GM19240 (cell line): ENCODE results near the gene CLDND2.

ENCODE experiments used
- DNase-seq: peaks from one replicate; pipeline ENCODE4 v3.0.0; 2011; ENCODE audit warnings: low spot score; ENCODE audit not compliant: insufficient read length

Gene CLDND2

DNA sequence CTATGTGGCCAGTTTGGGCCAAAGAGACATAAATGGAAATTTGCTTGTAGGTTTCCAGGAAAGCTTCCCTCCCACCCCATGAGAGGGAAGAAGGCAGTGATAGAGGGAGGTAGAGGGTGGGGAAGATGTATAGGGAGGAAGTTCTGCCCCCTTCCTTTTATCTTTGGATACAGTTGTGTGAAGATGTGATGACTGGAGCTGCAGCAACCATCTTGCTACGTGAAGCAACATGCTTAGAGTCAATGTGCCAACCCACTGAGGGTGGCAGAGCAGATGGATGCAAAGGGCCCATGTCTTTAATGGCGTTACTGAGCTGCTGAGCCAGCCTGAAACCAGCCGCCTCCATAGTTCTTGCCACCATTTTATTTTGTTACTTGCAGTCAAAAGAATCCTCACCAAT is 37.6 kb downstream of the CLDND2 start:
- DNase-seq = no peak

DNA sequence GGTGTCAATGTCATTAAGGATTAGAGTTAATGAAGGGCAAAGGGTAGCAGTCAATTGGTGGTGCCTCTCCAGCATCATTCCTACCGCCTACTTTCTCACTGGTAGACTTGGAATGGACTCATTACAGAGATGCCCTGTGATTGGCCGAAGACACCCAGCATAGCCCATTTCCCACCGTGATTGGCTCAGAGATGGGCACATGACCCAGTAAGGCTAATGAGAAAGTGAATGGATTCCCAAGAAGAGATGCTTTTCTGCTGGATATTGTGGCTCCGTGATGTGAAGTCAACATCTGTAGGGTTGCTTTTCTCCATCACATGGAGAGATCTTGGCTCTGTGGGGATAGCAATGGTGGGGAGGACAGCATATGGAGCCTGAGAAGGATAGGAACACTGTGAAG is 38.4 kb downstream of the CLDND2 start:
- DNase-seq = no peak

DNA sequence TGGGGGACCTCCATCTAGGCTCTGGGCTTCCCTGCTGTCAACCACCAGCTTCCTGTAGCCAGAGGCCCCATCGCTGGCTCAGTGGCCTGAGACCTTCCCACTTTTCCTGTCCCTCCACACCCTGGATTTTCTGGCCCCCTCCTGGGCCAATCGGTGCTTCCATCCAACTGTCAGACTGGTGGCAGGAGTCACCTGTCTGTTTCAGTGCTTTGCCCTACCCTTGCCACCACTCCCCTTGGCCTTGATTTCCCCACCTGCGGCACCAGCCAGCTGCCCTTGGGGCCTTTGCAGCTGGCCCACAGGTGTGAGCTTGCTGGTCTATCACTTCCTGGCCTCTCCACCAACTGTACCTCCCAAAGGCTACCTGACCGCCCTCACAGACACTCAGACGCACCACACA is 39.4 kb downstream of the CLDND2 start:
- DNase-seq = no peak

DNA sequence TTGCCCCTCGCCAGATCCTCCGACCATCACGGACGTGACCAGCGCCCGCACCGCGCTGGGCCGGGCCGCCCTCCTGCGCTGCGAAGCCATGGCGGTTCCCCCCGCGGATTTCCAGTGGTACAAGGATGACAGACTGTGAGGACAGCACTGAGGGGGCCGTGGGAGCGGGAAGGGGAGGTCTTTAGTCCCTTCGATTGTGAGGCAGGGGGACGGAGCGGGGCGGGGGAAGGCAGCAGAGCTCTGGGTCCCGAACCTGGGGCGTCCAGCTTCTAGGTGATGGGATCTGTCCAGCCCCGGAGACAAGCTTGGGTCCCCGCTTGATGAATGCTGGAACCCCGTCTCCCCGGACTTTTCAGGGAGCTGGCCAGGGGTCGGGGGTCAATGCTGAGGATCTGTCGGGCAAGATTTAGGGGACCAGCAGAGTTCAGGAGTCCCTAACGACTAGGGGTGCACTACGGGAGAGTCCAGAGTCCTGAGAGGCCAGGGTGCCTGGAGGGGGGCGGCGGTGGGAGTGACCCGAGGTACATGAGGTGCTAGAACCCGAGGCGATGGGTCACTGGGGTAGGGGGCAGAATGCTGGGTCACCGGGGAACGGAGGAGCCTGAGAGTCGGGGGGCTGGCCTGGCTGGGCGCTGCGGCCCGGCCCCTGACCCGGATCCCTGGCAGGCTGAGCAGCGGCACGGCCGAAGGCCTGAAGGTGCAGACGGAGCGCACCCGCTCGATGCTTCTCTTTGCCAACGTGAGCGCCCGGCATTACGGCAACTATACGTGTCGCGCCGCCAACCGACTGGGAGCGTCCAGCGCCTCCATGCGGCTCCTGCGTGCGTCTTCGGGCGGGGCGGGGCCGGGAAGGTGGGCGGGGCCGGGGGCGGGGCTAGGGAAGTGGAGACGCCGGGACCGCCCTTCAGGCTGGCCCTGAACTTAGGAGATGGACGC is 41.5 kb downstream of the CLDND2 start:
- DNase-seq = no peak

DNA sequence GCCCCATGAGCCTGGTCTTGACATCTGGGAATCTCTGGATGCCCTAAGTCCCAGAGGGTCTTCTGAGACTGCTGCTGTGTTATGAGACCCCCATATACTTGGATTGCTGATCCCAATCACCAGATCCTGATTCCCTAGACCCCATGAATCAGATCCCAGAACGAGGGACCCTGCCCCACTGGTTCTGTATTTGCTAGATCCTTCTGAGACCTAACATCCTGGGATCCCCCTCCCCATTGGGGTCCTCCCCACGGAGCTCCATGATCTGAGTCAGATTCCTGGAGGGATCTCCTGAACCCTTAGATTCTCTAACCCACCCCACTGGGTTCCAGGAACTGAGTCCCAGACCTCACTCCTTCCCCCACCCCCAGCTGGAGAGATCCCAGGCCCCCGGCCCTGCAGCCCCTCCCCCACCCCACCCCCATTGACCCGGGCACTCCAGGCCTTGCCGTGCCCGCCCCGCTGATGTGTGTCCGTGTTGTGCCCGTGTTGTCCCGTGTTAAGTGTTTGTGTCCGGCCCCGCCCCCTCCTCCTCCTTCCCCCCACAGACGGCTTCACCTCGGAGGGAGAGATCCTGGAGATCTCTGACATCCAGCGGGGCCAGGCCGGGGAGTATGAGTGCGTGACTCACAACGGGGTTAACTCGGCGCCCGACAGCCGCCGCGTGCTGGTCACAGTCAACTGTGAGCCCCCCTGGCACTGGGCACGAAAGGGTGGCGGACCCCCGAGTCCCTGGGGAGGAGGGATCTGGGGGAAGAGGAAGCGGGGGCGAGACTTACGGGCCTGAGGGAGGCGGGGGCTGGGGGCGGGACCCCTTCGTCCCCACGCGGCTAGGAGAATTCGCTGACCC is 42.4 kb downstream of the CLDND2 start:
- DNase-seq = no peak

DNA sequence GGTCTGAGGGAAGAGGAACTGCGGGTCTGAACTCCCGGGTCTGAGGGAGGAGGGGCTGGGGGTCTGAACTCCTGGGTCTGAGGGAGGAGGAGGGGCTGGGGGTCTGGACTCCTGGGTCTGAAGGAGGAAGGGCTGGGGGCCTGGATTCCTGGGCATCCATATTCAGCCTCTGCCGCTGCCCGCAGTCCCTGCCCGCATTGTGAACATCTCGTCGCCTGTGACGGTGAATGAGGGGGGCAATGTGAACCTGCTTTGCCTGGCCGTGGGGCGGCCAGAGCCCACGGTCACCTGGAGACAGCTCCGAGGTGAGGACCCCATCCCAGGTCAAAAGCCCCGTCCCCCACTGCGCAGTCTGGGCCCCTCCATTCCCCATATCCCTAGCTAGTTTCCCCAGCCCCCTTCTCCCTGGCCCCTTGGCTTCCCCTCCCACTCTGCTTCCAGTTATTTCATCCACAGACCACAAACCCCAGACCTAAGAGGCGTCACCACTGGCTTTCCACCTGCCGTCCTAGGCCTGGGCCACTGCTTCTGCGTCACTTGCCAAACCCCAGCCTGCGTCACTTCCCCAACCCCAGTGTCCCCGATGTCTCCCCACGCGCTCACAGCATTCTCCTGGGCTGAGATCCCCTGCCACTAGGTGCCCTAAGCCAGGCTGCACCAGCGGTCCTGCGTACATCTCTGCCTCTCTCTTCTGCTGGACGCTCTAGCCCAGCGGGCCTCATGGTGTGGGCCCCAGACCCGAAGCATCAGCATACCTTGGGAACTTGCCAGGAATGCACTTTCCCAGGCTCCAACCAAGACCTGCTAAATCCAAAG is 43.4 kb downstream of the CLDND2 start:
- no peak for DNase-seq

DNA sequence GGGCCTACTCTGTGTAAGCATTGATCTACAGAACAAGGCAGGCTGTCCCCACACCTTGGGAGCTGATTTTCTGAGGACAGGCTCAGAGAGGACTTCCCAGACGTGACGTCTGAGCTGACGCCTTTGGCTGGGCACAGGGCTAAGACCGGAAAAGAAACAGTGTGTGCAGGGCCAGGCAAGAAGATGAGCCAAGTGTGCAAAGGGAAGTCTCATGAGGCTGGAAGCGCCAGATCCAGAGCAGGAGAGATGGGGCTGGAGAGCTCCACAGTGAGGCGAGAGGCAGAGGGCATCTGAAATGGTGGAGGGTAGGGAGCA is 44.7 kb downstream of the CLDND2 start:
- no peak for DNase-seq

DNA sequence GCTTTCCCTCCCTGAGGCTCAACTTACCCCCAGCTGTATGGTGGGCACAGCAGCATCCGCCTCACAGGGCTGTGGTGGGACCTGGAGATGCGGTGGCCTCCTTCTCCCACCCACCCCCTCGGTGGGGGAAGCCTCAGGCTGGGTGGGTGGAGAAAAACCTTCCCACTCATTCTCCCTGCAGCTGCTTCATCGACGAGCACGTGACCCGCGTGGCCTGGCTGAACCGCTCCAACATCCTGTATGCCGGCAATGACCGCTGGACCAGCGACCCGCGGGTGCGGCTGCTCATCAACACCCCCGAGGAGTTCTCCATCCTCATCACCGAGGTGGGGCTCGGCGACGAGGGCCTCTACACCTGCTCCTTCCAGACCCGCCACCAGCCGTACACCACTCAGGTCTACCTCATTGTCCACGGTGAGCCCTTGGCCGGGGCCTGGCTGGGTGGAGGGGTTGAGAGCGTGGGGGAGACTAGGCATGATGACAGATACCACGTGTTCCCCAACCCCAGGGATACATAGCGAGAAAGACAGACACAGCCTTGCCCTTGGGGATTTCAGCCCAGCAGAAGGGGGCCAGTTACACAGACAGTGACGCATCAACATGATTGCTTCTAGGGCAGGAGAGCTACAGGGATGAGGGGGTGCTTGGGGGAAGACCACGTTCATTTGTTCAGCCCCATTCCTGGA is 45.2 kb downstream of the CLDND2 start:
- DNase-seq = no peak

DNA sequence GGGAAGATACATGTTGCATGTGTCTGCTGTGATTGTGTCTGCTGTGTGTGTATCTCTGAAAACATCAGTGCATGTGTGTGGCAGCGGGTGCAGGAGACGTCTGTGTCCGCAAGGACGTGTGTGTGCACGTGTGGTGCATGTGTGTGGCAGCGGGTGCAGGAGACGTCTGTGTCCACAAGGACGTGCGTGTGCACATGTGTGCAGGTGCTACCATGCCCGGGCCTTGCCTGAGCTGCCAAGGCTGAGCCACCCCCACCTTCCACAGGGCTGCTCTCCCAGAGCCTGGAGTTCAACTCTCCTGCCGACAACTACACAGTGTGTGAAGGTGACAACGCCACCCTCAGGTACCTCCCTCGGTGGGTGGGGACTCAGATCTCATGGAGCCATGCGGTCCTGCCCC is 47.0 kb downstream of the CLDND2 start:
- DNase-seq = no peak

DNA sequence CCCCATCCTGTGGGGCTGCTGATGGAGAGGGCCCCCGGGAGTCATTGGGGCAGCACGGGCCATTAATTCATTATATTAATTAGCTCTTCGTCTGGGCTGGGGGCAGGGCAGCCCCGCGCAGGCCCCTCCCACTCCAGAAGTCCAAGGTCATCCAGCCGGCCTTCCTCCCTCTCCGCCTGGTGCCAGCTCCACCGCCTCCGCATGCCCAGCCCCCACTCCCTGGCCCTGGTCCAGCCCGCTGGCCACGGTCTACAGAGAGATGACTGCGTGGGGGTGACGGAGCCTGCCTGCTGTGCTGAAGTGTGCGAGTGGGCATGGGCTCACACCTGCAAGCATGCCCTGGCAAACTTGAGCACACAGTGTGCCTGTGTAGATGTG is 48.5 kb downstream of the CLDND2 start:
- no peak for DNase-seq

DNA sequence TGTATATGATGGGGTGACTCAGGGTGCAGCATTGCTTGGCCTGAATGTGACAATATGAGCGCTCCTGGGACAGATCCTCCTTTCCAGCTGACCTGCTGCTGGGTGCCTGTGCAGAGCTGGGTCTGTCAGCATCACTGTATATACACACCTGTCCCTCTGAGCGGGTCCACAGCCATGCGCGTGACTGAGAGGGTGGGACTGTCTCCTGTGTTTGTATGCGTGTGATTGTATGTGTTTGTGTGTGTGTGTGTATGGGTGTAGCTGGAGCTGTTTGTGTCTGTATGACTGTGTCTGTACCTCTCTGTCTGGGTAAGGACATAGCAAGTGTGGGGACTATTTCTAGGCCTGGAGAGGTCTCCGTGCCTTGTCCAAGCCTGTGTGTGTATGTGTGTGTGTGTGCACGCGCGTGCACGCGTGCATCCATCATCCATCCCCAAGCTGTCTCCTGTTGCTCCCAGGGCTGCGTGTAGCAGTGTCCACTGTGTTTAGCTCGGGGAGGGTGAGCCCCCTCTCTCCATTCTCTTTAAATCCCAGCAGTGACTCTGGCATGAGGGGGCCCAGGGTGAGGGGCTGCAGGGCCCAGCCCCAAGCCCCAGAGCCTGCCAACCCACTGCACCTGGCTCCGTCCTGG is 49.0 kb downstream of the CLDND2 start:
- no peak for DNase-seq

DNA sequence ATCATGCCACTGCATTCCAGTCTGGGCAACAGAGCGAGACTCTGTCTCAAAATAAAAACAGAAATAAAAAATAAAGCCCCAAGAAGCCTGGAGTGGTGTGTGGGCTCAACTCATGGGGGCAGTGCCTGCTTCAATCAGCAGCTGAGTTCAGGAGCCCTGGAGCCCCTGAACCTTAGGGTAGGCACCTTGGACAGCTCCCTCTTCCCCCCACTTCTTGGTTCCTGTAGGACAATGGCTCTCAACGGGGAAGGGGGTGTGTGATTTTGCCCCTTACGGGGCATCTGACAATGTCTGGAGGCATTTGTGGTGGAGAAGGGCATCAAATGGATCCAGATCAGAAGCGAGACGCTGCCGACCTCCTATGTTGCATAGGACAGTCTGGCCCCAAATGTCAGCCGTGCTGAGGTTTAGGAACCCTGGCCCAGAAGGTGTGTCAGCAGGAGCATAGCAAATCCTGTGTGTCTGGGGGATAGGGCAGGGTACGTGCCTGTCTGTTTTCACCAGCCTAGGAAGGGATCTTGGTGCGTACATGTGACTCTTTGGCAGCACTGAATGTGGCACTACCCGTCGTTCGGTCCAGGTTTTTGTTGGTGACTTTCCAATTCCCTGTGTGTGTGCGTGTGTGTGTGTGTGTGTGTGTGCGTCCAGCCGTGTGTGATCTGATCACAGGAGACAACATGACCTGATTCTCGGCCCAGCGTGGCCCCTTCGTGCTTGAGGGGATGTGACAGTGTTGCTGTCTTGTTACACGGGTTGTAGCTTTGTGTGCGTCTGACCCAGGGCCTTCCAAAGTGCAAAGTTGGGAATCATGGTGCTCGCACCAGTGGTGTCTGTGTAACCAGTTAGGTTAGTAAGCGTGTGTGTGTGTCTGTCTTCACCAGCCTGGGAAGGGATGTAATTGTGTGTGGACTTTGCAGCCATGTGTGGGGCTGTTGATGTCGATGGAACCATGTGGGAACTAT is 49.8 kb downstream of the CLDND2 start:
- DNase-seq = no peak

DNA sequence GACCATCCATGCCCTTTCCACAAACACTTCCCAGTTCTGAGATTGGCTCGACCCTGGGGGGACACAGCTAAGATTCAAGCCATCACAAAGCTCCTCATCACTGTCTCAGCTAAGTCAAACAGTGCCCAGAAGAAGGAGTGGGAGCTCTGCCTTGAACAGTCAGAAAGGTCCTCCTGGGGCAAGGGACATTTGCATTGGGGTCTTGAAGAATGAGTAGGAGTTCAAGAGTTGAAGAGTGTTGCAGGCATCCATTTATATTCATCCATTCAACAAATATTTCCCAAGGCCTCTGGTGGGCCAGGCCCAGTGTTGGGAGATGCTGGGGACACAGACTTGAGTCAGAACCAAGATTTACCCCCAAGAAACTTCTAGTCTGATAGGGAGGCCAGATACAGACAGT is 50.8 kb downstream of the CLDND2 start:
- DNase-seq = no peak

DNA sequence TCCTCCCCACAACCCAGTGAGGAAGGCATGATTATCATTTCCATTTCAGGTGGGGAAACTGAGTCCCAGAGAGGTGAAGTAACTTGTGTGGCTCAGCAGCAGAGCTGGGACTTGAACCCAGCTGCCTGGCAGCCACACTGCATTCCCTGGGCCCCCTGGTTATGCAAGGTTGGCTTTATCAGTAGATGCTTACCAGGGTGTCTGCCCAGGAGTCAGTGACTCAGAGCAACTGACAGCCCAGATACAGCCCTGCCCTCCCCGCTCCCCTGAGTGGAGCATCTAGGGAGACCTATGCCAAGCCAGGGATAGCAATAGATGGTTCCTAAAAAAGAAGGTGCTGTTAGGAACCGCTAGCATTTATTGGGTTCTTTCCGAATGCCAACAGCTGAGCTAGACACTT is 51.4 kb downstream of the CLDND2 start:
- no peak for DNase-seq
